Cardiac muscle cell (in vitro differentiated cells and primary cell): Measurements from ENCODE around the gene SLC28A2. TPM values are rescaled to one million over a fixed set of nuclear protein-coding genes. Genes with fewer than 3 reads are reported as not detected.

Source experiments
- DNase-seq, 2 donors: peaks; one replicate each; pipeline versions ENCODE4 v3.0.0 to v3.0.0-alpha.2; 2010 to 2017; ENCODE audit warnings: low read depth in 1 of 2, low spot score in 1 of 2
- H3K27ac ChIP-seq: fragments of 200-600 bp; sonication (generic); 2 replicates; pipeline ENCODE4 v1.5.1; 2016
- H3K27me3 ChIP-seq: fragments of 200-600 bp; sonication (generic); 2 replicates; pipeline ENCODE4 v1.6.0; 2016; ENCODE audit warnings: control low read depth
- H3K36me3 ChIP-seq: fragments of 200-600 bp; sonication (generic); 2 replicates; pipeline ENCODE4 v1.5.1; 2016; ENCODE audit warnings: control low read depth
- H3K4me1 ChIP-seq: fragments of 200-600 bp; sonication (generic); 2 replicates; pipeline ENCODE4 v1.8.1; 2017; ENCODE audit warnings: low read depth, mild to moderate bottlenecking, mixed run types
- H3K4me3 ChIP-seq: fragments of 200-600 bp; sonication (generic); 2 replicates; pipeline ENCODE4 v1.5.1; 2016; ENCODE audit warnings: mild to moderate bottlenecking
- H3K9me3 ChIP-seq: fragments of 200-600 bp; sonication (generic); 2 replicates; pipeline ENCODE4 v1.5.1; 2017; ENCODE audit warnings: low read depth, mild to moderate bottlenecking, control low read depth
- polyA plus RNA-seq: library from polyadenylated mRNA; unstranded; fragments of >200 nt; fragmentation: Nextera tagmentation; extraction: Ambion mirVana; gene quantifications from 2 replicates; pipeline ENCODE4 v1.2.1, GENCODE V29; 2016
- total RNA-seq: library from RNA; depleted of rRNA; stranded (reverse); fragments of >200 nt; gene quantifications from 2 replicates; pipeline ENCODE4 v1.2.3, GENCODE V29; 2016
- TF ChIP-seq, protein P1 (sequence below): IDR thresholded peaks from 2 replicates; pipeline ENCODE4 v1.5.1; 2012; ENCODE audit warnings: low read depth, mild to moderate bottlenecking, low read length

The SLC28A2 gene
- total and polyA plus RNA-seq, 2 experiments from 2014 or later, result 0.10 TPM; not detected in 1

DNA sequence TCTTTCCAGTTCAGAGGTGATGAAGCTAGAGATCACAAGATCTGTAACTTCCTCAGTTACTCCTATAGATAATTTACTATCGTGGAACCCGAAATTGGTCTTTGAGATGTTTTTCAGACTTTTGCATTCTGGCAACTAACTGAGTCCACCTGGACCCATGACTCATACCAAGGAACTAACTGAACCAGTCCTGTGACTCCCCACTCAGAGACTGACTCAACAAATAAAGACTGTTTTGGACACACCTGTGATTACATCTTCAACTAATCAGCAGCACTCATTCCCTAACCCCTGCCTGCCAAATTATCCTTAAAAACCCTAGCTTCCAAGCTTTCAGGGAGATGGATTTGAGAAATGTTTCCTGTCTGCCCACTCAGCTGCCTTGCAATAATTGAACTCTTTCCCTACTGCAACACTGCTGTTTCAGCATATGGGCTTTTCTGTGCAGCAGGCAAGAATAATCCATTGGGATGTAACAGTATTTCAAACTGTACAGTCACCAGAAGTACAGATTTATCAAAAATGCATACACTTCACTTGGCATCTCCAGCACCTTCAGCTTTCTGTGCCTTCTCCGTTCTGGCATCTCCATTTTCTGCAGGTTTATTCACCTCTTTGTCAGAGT is 68.7 kb downstream of the SLC28A2 start:
- Histone ChIP-seq H3K9me3 (no peaks in the 10 kb centered on the region), H3K36me3 (no peaks in the 10 kb centered on the region), H3K27me3 (no peaks in the 10 kb centered on the region), H3K4me3 (no peak overlapping the region), H3K4me1 (no peaks in the 10 kb centered on the region), H3K27ac (no peak overlapping the region)
- DNase-seq, result no peak
- TF ChIP-seq, protein P1, sequence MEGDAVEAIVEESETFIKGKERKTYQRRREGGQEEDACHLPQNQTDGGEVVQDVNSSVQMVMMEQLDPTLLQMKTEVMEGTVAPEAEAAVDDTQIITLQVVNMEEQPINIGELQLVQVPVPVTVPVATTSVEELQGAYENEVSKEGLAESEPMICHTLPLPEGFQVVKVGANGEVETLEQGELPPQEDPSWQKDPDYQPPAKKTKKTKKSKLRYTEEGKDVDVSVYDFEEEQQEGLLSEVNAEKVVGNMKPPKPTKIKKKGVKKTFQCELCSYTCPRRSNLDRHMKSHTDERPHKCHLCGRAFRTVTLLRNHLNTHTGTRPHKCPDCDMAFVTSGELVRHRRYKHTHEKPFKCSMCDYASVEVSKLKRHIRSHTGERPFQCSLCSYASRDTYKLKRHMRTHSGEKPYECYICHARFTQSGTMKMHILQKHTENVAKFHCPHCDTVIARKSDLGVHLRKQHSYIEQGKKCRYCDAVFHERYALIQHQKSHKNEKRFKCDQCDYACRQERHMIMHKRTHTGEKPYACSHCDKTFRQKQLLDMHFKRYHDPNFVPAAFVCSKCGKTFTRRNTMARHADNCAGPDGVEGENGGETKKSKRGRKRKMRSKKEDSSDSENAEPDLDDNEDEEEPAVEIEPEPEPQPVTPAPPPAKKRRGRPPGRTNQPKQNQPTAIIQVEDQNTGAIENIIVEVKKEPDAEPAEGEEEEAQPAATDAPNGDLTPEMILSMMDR, result no peak

DNA sequence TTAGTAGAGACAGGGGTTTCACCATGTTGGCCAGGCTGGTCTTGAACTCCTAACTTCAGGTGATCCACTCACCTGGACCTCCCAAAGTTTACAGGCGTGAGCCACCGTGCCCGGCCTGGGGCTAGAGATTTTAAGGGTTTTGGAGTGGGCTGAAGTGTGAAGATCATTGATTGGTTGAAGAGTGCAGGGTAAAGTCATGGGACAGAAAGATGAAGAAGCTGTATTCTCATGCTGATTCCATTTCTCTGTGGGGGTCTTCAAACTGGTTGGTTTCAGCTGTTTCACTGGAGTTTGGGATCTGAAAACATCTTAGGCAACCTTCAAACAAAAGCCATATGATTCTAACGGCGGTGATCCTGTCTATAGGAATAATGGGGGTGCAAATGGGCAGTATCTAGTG is 74.2 kb downstream of the SLC28A2 start:
- Histone ChIP-seq H3K36me3 (no peaks in the 10 kb centered on the region), H3K4me3 (no peak overlapping the region), H3K27ac (no peak overlapping the region), H3K9me3 (no peaks in the 10 kb centered on the region), H3K4me1 (no peaks in the 10 kb centered on the region), H3K27me3 (no peaks in the 10 kb centered on the region)
- TF ChIP-seq, protein P1, result no peak
- DNase-seq, result no peak

DNA sequence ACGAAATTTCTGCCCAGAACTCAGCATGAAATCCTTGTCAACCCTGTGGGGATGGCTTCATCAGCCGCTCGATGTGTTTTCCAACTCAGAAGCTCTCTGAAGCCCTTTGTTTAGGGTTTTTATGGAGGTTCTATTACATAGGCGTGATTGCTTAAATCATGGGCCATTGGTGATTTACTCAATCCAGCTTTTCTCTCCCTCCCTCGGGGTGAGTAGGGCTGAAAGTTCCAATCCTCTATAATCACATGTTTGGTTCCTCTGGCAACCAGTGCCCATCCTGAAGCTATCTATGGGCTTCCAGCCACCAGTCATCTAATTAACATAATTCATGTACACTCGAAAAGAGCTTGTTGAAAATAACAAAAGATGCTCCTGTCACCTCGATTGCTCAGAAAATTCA is 74.7 kb downstream of the SLC28A2 start:
- Histone ChIP-seq H3K27ac (no peak overlapping the region), H3K4me3 (no peak overlapping the region), H3K27me3 (no peaks in the 10 kb centered on the region), H3K9me3 (no peaks in the 10 kb centered on the region), H3K36me3 (no peaks in the 10 kb centered on the region), H3K4me1 (no peaks in the 10 kb centered on the region)
- DNase-seq, result no peak
- TF ChIP-seq, protein P1, result no peak

Other genes with a start within 250 kb of the SLC28A2 start
- gene SORD, start 229.0 kb upstream of the SLC28A2 start, total RNA-seq, result 58.3 and 75.2 TPM in 2 replicates
- gene SORD, start 229.0 kb upstream of the SLC28A2 start, polyA plus RNA-seq, result 67.2 and 78.2 TPM in 2 replicates
- 0.14 and 0.54 TPM in 2 replicates for gene DUOX2, start 138.1 kb upstream of the SLC28A2 start, total RNA-seq
- 0.18 TPM in 1 of 2 replicates, not detected in the other for gene DUOX2, start 138.1 kb upstream of the SLC28A2 start, polyA plus RNA-seq
- gene DUOXA2, start 137.9 kb upstream of the SLC28A2 start, total RNA-seq, result not detected in 2 replicates
- not detected in 2 replicates for gene DUOXA2, start 137.9 kb upstream of the SLC28A2 start, polyA plus RNA-seq
- gene DUOXA1, start 122.4 kb upstream of the SLC28A2 start, total RNA-seq, result 0.04 and 0.09 TPM in 2 replicates
- 0.66 TPM in 1 of 2 replicates, not detected in the other for gene DUOXA1, start 122.4 kb upstream of the SLC28A2 start, polyA plus RNA-seq
- gene DUOX1, start 122.2 kb upstream of the SLC28A2 start, total RNA-seq, result 0.04 and 0.45 TPM in 2 replicates
- gene DUOX1, start 122.2 kb upstream of the SLC28A2 start, polyA plus RNA-seq, result 6.2 and 7.0 TPM in 2 replicates
- 20.0 and 20.8 TPM in 2 replicates for gene SHF, start 64.3 kb upstream of the SLC28A2 start, total RNA-seq
- 24.9 and 26.9 TPM in 2 replicates for gene SHF, start 64.3 kb upstream of the SLC28A2 start, polyA plus RNA-seq
- gene GATM, start 126.3 kb downstream of the SLC28A2 start, total RNA-seq, result 50.0 and 76.5 TPM in 2 replicates
- gene GATM, start 126.3 kb downstream of the SLC28A2 start, polyA plus RNA-seq, result 25.6 and 39.7 TPM in 2 replicates